Measurements from ENCODE around the gene MYH16.

DNA sequence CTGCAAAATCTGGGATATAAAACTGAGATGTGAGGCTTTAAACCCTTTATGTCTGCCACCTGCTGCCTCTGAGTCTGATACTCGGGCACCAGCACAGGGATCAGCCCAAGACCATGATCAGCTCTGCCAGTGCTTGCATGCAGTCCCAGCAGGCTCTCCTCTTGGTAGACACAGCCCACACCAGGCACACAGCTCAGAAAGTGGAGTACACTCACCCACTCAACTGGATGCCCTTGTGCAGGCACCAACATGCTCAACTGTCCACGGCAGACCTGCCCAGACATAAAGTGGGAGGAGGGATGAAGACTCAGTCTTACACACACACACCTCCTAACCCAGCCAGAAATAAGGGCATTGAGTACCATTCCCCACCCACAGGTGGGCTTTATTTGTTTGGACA, 18.2 kb upstream of the MYH16 start:
- no peak for TF ChIP-seq CTCF (IDR thresholded peaks at IDR 0.05; ENCODE audit: low read length)
- no peak for TF ChIP-seq EZH2 (optimal IDR thresholded peaks at IDR 0.05; ENCODE audit: low read depth, low read length)
- no peak for TF ChIP-seq EZH2phosphoT487 (IDR thresholded peaks at IDR 0.05; ENCODE audit: low read length)
